ENCODE results near the gene SH3BP5.

Gene SH3BP5

GRCh38 chr3:15206662-15207576, 125.5 kb downstream of the SH3BP5 start:
- peak; percentile 33 for DNase-seq (ENCODE audit: low spot score)
- ChIA-PET POLR2A (ENCODE audit: low non-redundant PET) (interaction anchor here (0.7 kb wide), 1 partner anchor 1693 kb away, joined by 3 read pairs; no protein-coding TSS in a partner anchor), CTCF (no interaction called here)
- no peak for TF ChIP-seq CTCF (conservative IDR thresholded peaks at IDR 0.05; ENCODE audit: low read depth)
- peak overlapping the region; percentile 90 for H3K27ac ChIP-seq

- peak; percentile 83 for DNase-seq (ENCODE audit: low spot score)
- peak within 1 kb of the TSS; percentile 90 for H3K27ac ChIP-seq
- ChIA-PET CTCF (interaction anchor here (0.6 to 1.1 kb wide), 4 partner anchors 12 to 361 kb away, joined by 3 to 7 read pairs (median 4); no protein-coding TSS in a partner anchor), POLR2A (ENCODE audit: low non-redundant PET) (no interaction called here)
- TF ChIP-seq CTCF (conservative IDR thresholded peaks at IDR 0.05; ENCODE audit: low read depth): peak; percentile 38
Measured at GRCh38 chr3:15205934-15206661, 126.3 kb downstream of the SH3BP5 start, which contains the start of gene CAPN7. Gene CAPN7, plus strand, starts transcription at chr3:15206246. Its CDS starts 250 bp downstream, at chr3:15206496.

- TF ChIP-seq CTCF (conservative IDR thresholded peaks at IDR 0.05; ENCODE audit: low read depth): no peak
- no peak for DNase-seq (ENCODE audit: low spot score)
- CTCF ChIA-PET: interaction anchor here (0.6 to 1.1 kb wide), 4 partner anchors 12 to 361 kb away, joined by 3 to 7 read pairs (median 4); no protein-coding TSS in a partner anchor
- H3K27ac ChIP-seq: peak overlapping the region; percentile 90
- POLR2A ChIA-PET (ENCODE audit: low non-redundant PET): no interaction called here
Measured at GRCh38 chr3:15205482-15205933, 126.9 kb downstream of the SH3BP5 start.
